ENCODE results near the gene SRRM3. TPM values are rescaled to one million over a fixed set of nuclear protein-coding genes. Genes with fewer than 3 reads are reported as not detected.

The SRRM3 gene
- total RNA-seq, 1 donor from 2014 or later: 3.4 TPM

GRCh38 chr7:76191783-76192240 lies 9.9 kb upstream of the SRRM3 start:
- Histone ChIP-seq H3K4me1 (no peaks in the 10 kb centered on the region), H3K9me3 (peaks cover 0 to 5% of the 10 kb centered on the region in 2 donors), H3K27ac (no peak overlapping the region), H3K27me3 (no peaks in the 10 kb centered on the region), H3K4me3 (no peak overlapping the region), H3K36me3 (no peaks in the 10 kb centered on the region)
- intact Hi-C loops (cut with DNase I): no loop called here
- no peak for DNase-seq (ENCODE audit: low spot score in 2 of 2)
- no peak for TF ChIP-seq CTCF (IDR thresholded peaks at IDR 0.05)

- Histone ChIP-seq H3K27ac (no peak overlapping the region), H3K4me3 (no peak overlapping the region), H3K4me1 (no peaks in the 10 kb centered on the region), H3K36me3 (no peaks in the 10 kb centered on the region), H3K9me3 (peaks cover 0 to 5% of the 10 kb centered on the region in 2 donors), H3K27me3 (no peaks in the 10 kb centered on the region)
- DNase-seq (ENCODE audit: low spot score in 2 of 2): no peak
- no peak for TF ChIP-seq CTCF (IDR thresholded peaks at IDR 0.05)
- intact Hi-C loops (cut with DNase I): no loop called here
Observed at GRCh38 chr7:76193466-76193865, 8.2 kb upstream of the SRRM3 start.

- intact Hi-C loops (cut with DNase I): no loop called here
Observed at GRCh38 chr7:76193883-76194282, 7.8 kb upstream of the SRRM3 start.

GRCh38 chr7:76196786-76197185 lies 4.9 kb upstream of the SRRM3 start:
- Histone ChIP-seq H3K36me3 (no peaks in the 10 kb centered on the region), H3K4me1 (no peaks in the 10 kb centered on the region), H3K4me3 (no peak overlapping the region), H3K27ac (no peak overlapping the region), H3K9me3 (peaks cover 0 to 2% of the 10 kb centered on the region in 2 donors), H3K27me3 (no peaks in the 10 kb centered on the region)
- no peak for DNase-seq (ENCODE audit: low spot score in 2 of 2)
- TF ChIP-seq CTCF (IDR thresholded peaks at IDR 0.05): no peak
- intact Hi-C loops (cut with DNase I): no loop called here

More at GRCh38 chr7:76193883-76194282, 7.8 kb upstream of the SRRM3 start:
- H3K4me3 ChIP-seq: no peak overlapping the region
- H3K36me3 ChIP-seq: no peaks in the 10 kb centered on the region
- no peak overlapping the region for H3K27ac ChIP-seq
- no peaks in the 10 kb centered on the region for H3K4me1 ChIP-seq
- DNase-seq (ENCODE audit: low spot score in 2 of 2): no peak
- TF ChIP-seq CTCF (IDR thresholded peaks at IDR 0.05): no peak
- H3K27me3 ChIP-seq: no peaks in the 10 kb centered on the region
- H3K9me3 ChIP-seq: peaks cover 0 to 5% of the 10 kb centered on the region in 2 donors

GRCh38 chr7:76198202-76198601 lies 3.5 kb upstream of the SRRM3 start:
- H3K4me3 ChIP-seq: no peak overlapping the region
- H3K27ac ChIP-seq: no peak overlapping the region
- intact Hi-C loops (cut with DNase I): no loop called here
- no peaks in the 10 kb centered on the region for H3K27me3 ChIP-seq
- DNase-seq (ENCODE audit: low spot score in 2 of 2): no peak
- no peak for TF ChIP-seq CTCF (IDR thresholded peaks at IDR 0.05)
- no peaks in the 10 kb centered on the region for H3K36me3 ChIP-seq
- no peaks in the 10 kb centered on the region for H3K9me3 ChIP-seq
- H3K4me1 ChIP-seq: no peaks in the 10 kb centered on the region

GRCh38 chr7:76202666-76203030 lies 952 bp downstream of the SRRM3 start:
- no peak for TF ChIP-seq CTCF (IDR thresholded peaks at IDR 0.05)
- Histone ChIP-seq H3K4me3 (no peak overlapping the region), H3K9me3 (no peaks in the 10 kb centered on the region), H3K4me1 (no peaks in the 10 kb centered on the region), H3K36me3 (no peaks in the 10 kb centered on the region), H3K27ac (no peak overlapping the region), H3K27me3 (no peaks in the 10 kb centered on the region)
- intact Hi-C loops (cut with DNase I): no loop called here
- no peak for DNase-seq (ENCODE audit: low spot score in 2 of 2)
